Adrenal gland (tissue), 12 donors: ENCODE measurements around the gene PPP2R5A. TPM values are rescaled to one million over a fixed set of nuclear protein-coding genes. Genes with fewer than 3 reads are reported as not detected.
A peak's percentile ranks its signal among the peaks of the same experiment; 100 is the strongest.

Experiments used
- DNase-seq, 7 donors: peaks; one replicate each; pipeline ENCODE4 v3.0.0-alpha.2; 2019 to 2020
- H3K27ac ChIP-seq, 5 donors: fragments of 200-600 bp; sonication (generic) in 4 of 5; 1 replicate in 3 of 5; 2 replicates in 2 of 5; pipeline versions ENCODE4 v1.5.1 to v1.8.0; 2016 to 2020; ENCODE audit warnings: mild to moderate bottlenecking in 1 of 5
- H3K27me3 ChIP-seq: fragments of 200-600 bp; 2 replicates; pipeline ENCODE4 v1.8.0; 2021
- H3K36me3 ChIP-seq, 2 donors: fragments of 200-600 bp; replicated peaks in 1 of 2; 1 replicate in 1 of 2; 2 replicates in 1 of 2; pipeline versions ENCODE4 v1.5.1 to v1.8.0; 2018 to 2022
- H3K4me1 ChIP-seq, 2 donors: fragments of 200-600 bp; replicated peaks in 1 of 2; 1 replicate in 1 of 2; 2 replicates in 1 of 2; pipeline versions ENCODE4 v1.5.1 to v1.8.0; 2018 to 2021
- H3K4me3 ChIP-seq, 4 donors: fragments of 200-600 bp; sonication (generic) in 3 of 4; one replicate each; pipeline ENCODE4 v1.5.1; 2016 to 2018
- H3K9me3 ChIP-seq, 3 donors: fragments of 200-600 bp; sonication (generic) in 1 of 3; replicated peaks in 1 of 3; 1 replicate in 2 of 3; 2 replicates in 1 of 3; pipeline versions ENCODE4 v1.5.1 to v1.8.0; 2016 to 2021
- CTCF ChIP-seq, 6 experiments: fragments of 450-650 bp in 4 of 6; fragments of 200-600 bp in 2 of 6; sonication (generic) in 1 of 6; IDR thresholded peaks; 1 replicate in 5 of 6; 2 replicates in 1 of 6; pipeline versions ENCODE4 v1.5.1 to v1.8.0; 2016 to 2021; ENCODE audit warnings: antibody characterized with exemption in 6 of 6, mild to moderate bottlenecking in 2 of 6, moderate library complexity in 1 of 6
- POLR2A ChIP-seq, 2 donors: fragments of 450-650 bp; IDR thresholded peaks; one replicate each; pipeline ENCODE4 v1.6.1; 2017; ENCODE audit warnings: antibody characterized with exemption in 2 of 2, mild to moderate bottlenecking in 2 of 2, moderate library complexity in 1 of 2
- whole genome bisulfite sequencing, 4 donors: extraction: QIAGEN DNeasy Blood & Tissue Kit in 2 of 4; methylation state at CpG; one replicate each; pipeline versions ENCODE4 v1.1.5 to v1.1.7; 2013 to 2017; 5-methylcytosine and 5-hydroxymethylcytosine counted together
- intact Hi-C, 2 donors: fragments of 100-400 bp; cut with DNase I; formaldehyde crosslinking; loops; one replicate each; pipeline versions ENCODE4 v1.14.1 to v1.15.0; 2022 to 2023
- polyA plus RNA-seq, 3 donors: library from polyadenylated mRNA; stranded (reverse); fragments of 200-250 nt in 2 of 3; fragments of 350-450 nt in 1 of 3; fragmentation: Illumina TruSeq in 1 of 3; extraction: RNeasy Lipid Tissue Mini Kit (QIAGEN cat#74804) in 1 of 3; gene quantifications; one replicate each; pipeline ENCODE4 v1.2.3, GENCODE V29; 2013 to 2014
- total RNA-seq, 9 donors: library from RNA; depleted of rRNA in 4 of 9; stranded (reverse); fragments of >200 nt in 4 of 9; fragments of 120-200 nt in 1 of 9; fragmentation: NEBNext Ultra II Directional in 1 of 9; extraction: Animal tissue kit (Norgen Biotek cat#: 25700) in 1 of 9; gene quantifications; one replicate each; pipeline versions ENCODE4 v1.1.0 to v1.2.4, GENCODE V29; 2013 to 2023
- donor health status: healthy with polysubstance abuse.
- donor health status: Bipolar disorder and iron deficiency.
- donor health status: DM: yes; HTN: yes; CAD: no.
- donor health status: DM: no; HTN: no; CAD: no.
- donor health status: DM: no; HTN: no; CAD: no.
- donor health status: DM: yes; HTN: yes; CAD: no.

Gene PPP2R5A
- total and polyA plus RNA-seq, 12 donors: 11.8 to 27.5 (median 21.1) TPM

DNA sequence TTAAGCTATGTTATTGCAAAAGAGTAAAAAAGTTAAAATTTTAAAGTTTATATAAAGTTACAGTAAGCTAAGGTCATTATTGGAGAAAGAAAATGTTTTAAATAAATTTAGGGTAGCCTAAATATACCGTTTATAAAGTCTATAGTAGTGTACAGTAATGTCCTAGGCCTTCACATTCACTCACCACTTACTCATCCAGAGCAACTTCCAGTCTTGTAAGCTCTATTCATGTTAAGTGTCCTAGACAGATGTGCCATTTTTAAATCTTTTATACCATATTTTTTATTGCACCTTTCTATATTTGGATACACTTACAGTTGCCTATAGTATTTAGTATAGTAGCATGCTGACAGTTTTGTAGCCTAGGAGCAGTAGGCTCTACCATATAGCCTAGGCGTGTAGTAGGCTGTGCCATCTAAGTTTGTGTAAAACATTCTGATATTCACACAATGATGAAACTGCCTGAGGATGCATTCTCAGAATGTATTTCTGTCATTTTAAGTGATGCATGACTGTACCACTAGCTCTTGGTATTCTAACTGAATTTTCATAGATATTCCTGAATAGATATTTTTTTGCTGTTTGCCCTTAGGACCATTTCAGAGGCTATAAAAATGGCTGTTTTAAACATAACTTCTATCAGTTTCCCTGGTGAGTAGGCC, 26.8 kb downstream of the PPP2R5A start:
- no peak overlapping the region for H3K4me3 ChIP-seq
- no peak for TF ChIP-seq POLR2A (IDR thresholded peaks at IDR 0.05)
- TF ChIP-seq CTCF (IDR thresholded peaks at IDR 0.05): no peak
- no peaks in the 10 kb centered on the region for H3K27me3 ChIP-seq
- no peaks in the 10 kb centered on the region for H3K4me1 ChIP-seq
- H3K36me3 ChIP-seq: no peaks in the 10 kb centered on the region
- intact Hi-C loops: no loop called here
- no peaks in the 10 kb centered on the region for H3K9me3 ChIP-seq
- no peak for DNase-seq
- WGBS, 4 donors: 88 to 96% (median 92%) methylated on average over 2 of the region's 2 CpGs
- H3K27ac ChIP-seq: no peak overlapping the region

DNA sequence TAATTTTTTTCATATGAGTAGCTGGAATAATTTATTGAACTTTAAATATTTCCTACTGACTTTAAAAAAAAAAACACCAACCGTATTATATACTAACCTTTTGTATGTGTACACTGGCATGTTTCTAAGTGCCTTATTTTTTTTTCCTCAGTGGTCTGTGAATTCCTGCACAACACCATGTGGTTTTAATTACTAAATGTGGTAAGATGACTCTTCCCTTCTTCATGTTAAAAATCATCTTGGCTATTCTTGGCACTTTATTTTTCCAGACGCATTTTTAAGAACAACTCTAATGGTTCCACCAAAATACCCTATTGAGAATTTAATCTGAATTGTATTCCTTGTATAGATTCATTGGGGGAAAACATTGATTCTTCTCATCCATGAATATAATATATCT, 28.4 kb downstream of the PPP2R5A start:
- intact Hi-C loops: no loop called here
- 68 to 87% (median 77%) methylated on average over 2 of the region's 2 CpGs for WGBS, 4 donors
- H3K4me1 ChIP-seq: peaks cover 0 to 3% of the 10 kb centered on the region in 2 donors
- TF ChIP-seq CTCF (IDR thresholded peaks at IDR 0.05): no peak
- H3K36me3 ChIP-seq: no peaks in the 10 kb centered on the region
- no peak overlapping the region for H3K4me3 ChIP-seq
- no peaks in the 10 kb centered on the region for H3K27me3 ChIP-seq
- H3K9me3 ChIP-seq: no peaks in the 10 kb centered on the region
- no peak for DNase-seq
- no peak overlapping the region for H3K27ac ChIP-seq

- H3K27ac ChIP-seq: no peak overlapping the region
- no peaks in the 10 kb centered on the region for H3K9me3 ChIP-seq
- H3K36me3 ChIP-seq: no peaks in the 10 kb centered on the region
- TF ChIP-seq POLR2A (IDR thresholded peaks at IDR 0.05) (no peak), CTCF (IDR thresholded peaks at IDR 0.05) (no peak)
- intact Hi-C loops: no loop called here
- no peak for DNase-seq
- no peaks in the 10 kb centered on the region for H3K27me3 ChIP-seq
- 88 to 96% (median 92%) methylated on average over 2 of the region's 2 CpGs for WGBS, 4 donors
- H3K4me3 ChIP-seq: no peak overlapping the region
- peaks cover 0 to 3% of the 10 kb centered on the region in 2 donors for H3K4me1 ChIP-seq
Observed at GRCh38 chr1:212315184-212315583, 30.0 kb downstream of the PPP2R5A start.

GRCh38 chr1:212315907-212316306, 30.7 kb downstream of the PPP2R5A start:
- H3K4me1 ChIP-seq: peaks cover 0 to 3% of the 10 kb centered on the region in 2 donors
- no peak for TF ChIP-seq POLR2A (IDR thresholded peaks at IDR 0.05)
- peak in 3 of 6 experiments; percentile 8 to 29 (median 9) for TF ChIP-seq CTCF (IDR thresholded peaks at IDR 0.05)
- intact Hi-C loops: no loop called here
- DNase-seq: peak in 2 of 7 donors; percentile 17 to 25
- no peaks in the 10 kb centered on the region for H3K36me3 ChIP-seq
- no peaks in the 10 kb centered on the region for H3K27me3 ChIP-seq
- H3K4me3 ChIP-seq: no peak overlapping the region
- H3K9me3 ChIP-seq: no peaks in the 10 kb centered on the region
- no peak overlapping the region for H3K27ac ChIP-seq
